ENCODE data around the gene ARHGAP15.

ARHGAP15 gene

DNA sequence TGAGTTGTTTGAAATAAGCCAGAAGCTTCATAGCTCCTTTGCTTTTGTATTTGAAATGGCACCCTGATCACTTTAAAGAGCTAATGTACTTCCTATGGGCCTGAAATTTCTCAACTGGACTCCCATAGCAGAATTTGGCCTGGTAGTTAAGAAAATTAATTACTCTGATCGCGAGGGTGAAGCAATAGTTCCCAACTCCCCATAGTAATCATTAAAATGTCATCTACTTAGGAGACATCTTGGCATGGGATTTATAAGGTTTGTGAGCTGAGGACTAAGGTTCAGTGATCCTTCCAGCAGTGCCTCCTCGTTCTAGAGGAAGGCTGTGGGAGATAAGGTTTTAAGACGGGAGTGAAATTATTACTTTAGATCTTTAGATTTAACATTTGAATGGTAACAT, 581.0 kb downstream of the ARHGAP15 start:
- TF ChIP-seq RAD21 (IDR thresholded peaks at IDR 0.05; ENCODE audit: low read depth) (no peak), TAF1 (IDR thresholded peaks at IDR 0.05; ENCODE audit: low read depth) (no peak), NFIC (IDR thresholded peaks at IDR 0.05) (no peak), YY1 (IDR thresholded peaks at IDR 0.05; ENCODE audit: low read depth) (no peak), ZBTB7A (IDR thresholded peaks at IDR 0.05; ENCODE audit: low read depth) (no peak), CREB1 (IDR thresholded peaks at IDR 0.05; ENCODE audit: low read depth) (no peak)
- TF ChIP-seq, protein P1, sequence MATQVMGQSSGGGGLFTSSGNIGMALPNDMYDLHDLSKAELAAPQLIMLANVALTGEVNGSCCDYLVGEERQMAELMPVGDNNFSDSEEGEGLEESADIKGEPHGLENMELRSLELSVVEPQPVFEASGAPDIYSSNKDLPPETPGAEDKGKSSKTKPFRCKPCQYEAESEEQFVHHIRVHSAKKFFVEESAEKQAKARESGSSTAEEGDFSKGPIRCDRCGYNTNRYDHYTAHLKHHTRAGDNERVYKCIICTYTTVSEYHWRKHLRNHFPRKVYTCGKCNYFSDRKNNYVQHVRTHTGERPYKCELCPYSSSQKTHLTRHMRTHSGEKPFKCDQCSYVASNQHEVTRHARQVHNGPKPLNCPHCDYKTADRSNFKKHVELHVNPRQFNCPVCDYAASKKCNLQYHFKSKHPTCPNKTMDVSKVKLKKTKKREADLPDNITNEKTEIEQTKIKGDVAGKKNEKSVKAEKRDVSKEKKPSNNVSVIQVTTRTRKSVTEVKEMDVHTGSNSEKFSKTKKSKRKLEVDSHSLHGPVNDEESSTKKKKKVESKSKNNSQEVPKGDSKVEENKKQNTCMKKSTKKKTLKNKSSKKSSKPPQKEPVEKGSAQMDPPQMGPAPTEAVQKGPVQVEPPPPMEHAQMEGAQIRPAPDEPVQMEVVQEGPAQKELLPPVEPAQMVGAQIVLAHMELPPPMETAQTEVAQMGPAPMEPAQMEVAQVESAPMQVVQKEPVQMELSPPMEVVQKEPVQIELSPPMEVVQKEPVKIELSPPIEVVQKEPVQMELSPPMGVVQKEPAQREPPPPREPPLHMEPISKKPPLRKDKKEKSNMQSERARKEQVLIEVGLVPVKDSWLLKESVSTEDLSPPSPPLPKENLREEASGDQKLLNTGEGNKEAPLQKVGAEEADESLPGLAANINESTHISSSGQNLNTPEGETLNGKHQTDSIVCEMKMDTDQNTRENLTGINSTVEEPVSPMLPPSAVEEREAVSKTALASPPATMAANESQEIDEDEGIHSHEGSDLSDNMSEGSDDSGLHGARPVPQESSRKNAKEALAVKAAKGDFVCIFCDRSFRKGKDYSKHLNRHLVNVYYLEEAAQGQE (IDR thresholded peaks at IDR 0.05; ENCODE audit: low read depth), result no peak
- TF ChIP-seq, protein P2, sequence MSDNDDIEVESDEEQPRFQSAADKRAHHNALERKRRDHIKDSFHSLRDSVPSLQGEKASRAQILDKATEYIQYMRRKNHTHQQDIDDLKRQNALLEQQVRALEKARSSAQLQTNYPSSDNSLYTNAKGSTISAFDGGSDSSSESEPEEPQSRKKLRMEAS (IDR thresholded peaks at IDR 0.05), result no peak
- TF ChIP-seq, protein P3, sequence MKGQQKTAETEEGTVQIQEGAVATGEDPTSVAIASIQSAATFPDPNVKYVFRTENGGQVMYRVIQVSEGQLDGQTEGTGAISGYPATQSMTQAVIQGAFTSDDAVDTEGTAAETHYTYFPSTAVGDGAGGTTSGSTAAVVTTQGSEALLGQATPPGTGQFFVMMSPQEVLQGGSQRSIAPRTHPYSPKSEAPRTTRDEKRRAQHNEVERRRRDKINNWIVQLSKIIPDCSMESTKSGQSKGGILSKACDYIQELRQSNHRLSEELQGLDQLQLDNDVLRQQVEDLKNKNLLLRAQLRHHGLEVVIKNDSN (IDR thresholded peaks at IDR 0.05), result no peak

- TF ChIP-seq, protein P1 (IDR thresholded peaks at IDR 0.05; ENCODE audit: low read depth), result no peak
- TF ChIP-seq EP300 (IDR thresholded peaks at IDR 0.05; ENCODE audit: borderline replicate concordance), result no peak
- no peak for TF ChIP-seq ZBTB7A (IDR thresholded peaks at IDR 0.05; ENCODE audit: low read depth)
- no peak for TF ChIP-seq TAF1 (IDR thresholded peaks at IDR 0.05; ENCODE audit: low read depth)
- no peak for TF ChIP-seq EGR1 (IDR thresholded peaks at IDR 0.05)
- TF ChIP-seq RAD21 (IDR thresholded peaks at IDR 0.05; ENCODE audit: low read depth), result no peak
- no peak for TF ChIP-seq CEBPB (IDR thresholded peaks at IDR 0.05)
- TF ChIP-seq, protein P2 (IDR thresholded peaks at IDR 0.05), result no peak
- TF ChIP-seq, protein P3 (IDR thresholded peaks at IDR 0.05), result no peak
Observed at GRCh38 chr2:143710879-143711278, 581.7 kb downstream of the ARHGAP15 start.

GRCh38 chr2:143716522-143716921, 587.3 kb downstream of the ARHGAP15 start:
- no peak for TF ChIP-seq TCF12 (IDR thresholded peaks at IDR 0.05; ENCODE audit: low read depth)
- TF ChIP-seq RAD21 (IDR thresholded peaks at IDR 0.05; ENCODE audit: low read depth), result no peak
- TF ChIP-seq, protein P3 (IDR thresholded peaks at IDR 0.05), result no peak
- TF ChIP-seq NFIC (IDR thresholded peaks at IDR 0.05), result no peak
- TF ChIP-seq, protein P1 (IDR thresholded peaks at IDR 0.05; ENCODE audit: low read depth), result no peak
- no peak for TF ChIP-seq EGR1 (IDR thresholded peaks at IDR 0.05)
- no peak for TF ChIP-seq CREB1 (IDR thresholded peaks at IDR 0.05; ENCODE audit: low read depth)
- TF ChIP-seq YY1 (IDR thresholded peaks at IDR 0.05; ENCODE audit: low read depth), result no peak
- no peak for TF ChIP-seq ZBTB7A (IDR thresholded peaks at IDR 0.05; ENCODE audit: low read depth)
- TF ChIP-seq TAF1 (IDR thresholded peaks at IDR 0.05; ENCODE audit: low read depth), result no peak
- no peak for TF ChIP-seq CEBPB (IDR thresholded peaks at IDR 0.05)

DNA sequence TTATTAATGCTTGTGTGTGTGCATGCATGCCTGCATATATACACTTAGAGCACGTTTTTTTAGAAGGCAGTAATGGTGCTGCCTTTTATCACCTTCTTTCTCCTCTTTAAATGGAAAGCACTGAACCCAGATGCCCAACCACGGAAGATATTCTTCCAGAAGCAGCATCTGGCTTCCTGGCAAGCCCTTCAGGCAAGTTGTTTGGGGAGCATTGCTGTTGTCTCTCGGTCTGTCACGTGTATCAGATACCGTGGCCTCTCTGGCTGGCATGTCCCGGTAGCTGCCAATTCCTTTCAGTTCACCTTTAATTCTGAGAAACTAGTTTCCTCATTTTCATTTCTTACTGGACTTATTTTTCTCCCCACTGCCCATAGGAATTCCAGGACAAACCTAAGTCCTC, 587.8 kb downstream of the ARHGAP15 start:
- TF ChIP-seq TEAD4 (IDR thresholded peaks at IDR 0.05) (no peak), YY1 (IDR thresholded peaks at IDR 0.05; ENCODE audit: low read depth) (no peak), FOXM1 (IDR thresholded peaks at IDR 0.05; ENCODE audit: borderline replicate concordance, low read depth) (no peak), NFIC (IDR thresholded peaks at IDR 0.05) (no peak), CREB1 (IDR thresholded peaks at IDR 0.05; ENCODE audit: low read depth) (no peak), RAD21 (IDR thresholded peaks at IDR 0.05; ENCODE audit: low read depth) (no peak), TAF1 (IDR thresholded peaks at IDR 0.05; ENCODE audit: low read depth) (no peak), TCF12 (IDR thresholded peaks at IDR 0.05; ENCODE audit: low read depth) (no peak), EP300 (IDR thresholded peaks at IDR 0.05; ENCODE audit: borderline replicate concordance) (no peak), ZBTB7A (IDR thresholded peaks at IDR 0.05; ENCODE audit: low read depth) (no peak)
- TF ChIP-seq, protein P3 (IDR thresholded peaks at IDR 0.05), result no peak
- TF ChIP-seq, protein P1 (IDR thresholded peaks at IDR 0.05; ENCODE audit: low read depth), result no peak

Measured in Ishikawa (cell line).